IMR-90 (cell line): ENCODE measurements around the gene JMJD7. TPM values are rescaled to one million over a fixed set of nuclear protein-coding genes. Genes with fewer than 3 reads are reported as not detected.

Experiments
- ATAC-seq: fragments of 200-7000 bp; cut with Tn5 transposase; 2 replicates; pipeline ENCODE4 v1.9.1; 2020; ENCODE audit warnings: low read depth, mild to moderate bottlenecking, moderate library complexity
- BruUV-seq: library from RNA; stranded (reverse); fragments of 400-500 nt; replicated peaks from 2 replicates; lab custom pipeline; 2021; lab: Mats Ljungman, UMichigan
- CTCF ChIA-PET: fragments of 300-600 bp; formaldehyde crosslinking; extraction: SDS; loops from one replicate; lab custom pipeline; 2021; ENCODE audit warnings: antibody characterized with exemption; lab: Yijun Ruan, JAX
- POLR2A ChIA-PET: fragments of 300-600 bp; sonication (Branson Sonifier 250); formaldehyde crosslinking; loops from one replicate; lab custom pipeline; 2022; ENCODE audit warnings: antibody characterized with exemption; ENCODE audit not compliant: unreplicated experiment; lab: Charles Lee
- DNase-seq: peaks from one replicate; pipeline ENCODE4 v3.0.0; 2013
- H2AFZ ChIP-seq: replicated peaks from 2 replicates; pipeline ENCODE3; 2013; ENCODE audit warnings: low read length, mild to moderate bottlenecking; ENCODE audit not compliant: poor library complexity
- H2AK5ac ChIP-seq: 2 replicates; pipeline ENCODE4 v1.6.1; 2013; ENCODE audit warnings: low read depth, low read length, inconsistent platforms
- H2AK9ac ChIP-seq: replicated peaks from 2 replicates; pipeline ENCODE3; 2013; ENCODE audit warnings: mild to moderate bottlenecking, low read depth, low read length, moderate library complexity; ENCODE audit not compliant: poor library complexity
- H2BK120ac ChIP-seq: 2 replicates; pipeline ENCODE4 v1.6.1; 2013; ENCODE audit warnings: low read depth, low read length, inconsistent platforms
- H2BK15ac ChIP-seq: 3 replicates; pipeline ENCODE4 v1.6.1; 2013; ENCODE audit warnings: low read depth, low read length, inconsistent platforms
- H2BK20ac ChIP-seq: 2 replicates; pipeline ENCODE4 v1.6.1; 2013; ENCODE audit warnings: low read depth, mild to moderate bottlenecking, inconsistent platforms, low read length, moderate library complexity
- H2BK5ac ChIP-seq: 2 replicates; pipeline ENCODE4 v1.6.1; 2013; ENCODE audit warnings: mild to moderate bottlenecking, low read depth, low read length, inconsistent platforms; ENCODE audit not compliant: poor library complexity, severe bottlenecking
- H3K14ac ChIP-seq: replicated peaks from 2 replicates; pipeline ENCODE4 v1.6.1; 2013; ENCODE audit warnings: low read depth, low read length, inconsistent platforms
- H3K18ac ChIP-seq: 2 replicates; pipeline ENCODE4 v1.6.1; 2013; ENCODE audit warnings: low read depth, low read length, control low read depth
- H3K23ac ChIP-seq: 2 replicates; pipeline ENCODE4 v1.6.1; 2013; ENCODE audit warnings: low read depth, low read length, inconsistent platforms
- H3K27ac ChIP-seq: 2 replicates; pipeline ENCODE4 v1.5.1; 2013; ENCODE audit warnings: mild to moderate bottlenecking, control low read depth, low read length; ENCODE audit not compliant: insufficient read depth
- H3K27me3 ChIP-seq: 2 replicates; pipeline ENCODE4 v1.6.1; 2013; ENCODE audit warnings: low read length; ENCODE audit not compliant: control insufficient read depth, insufficient read depth
- H3K36me3 ChIP-seq: 2 replicates; pipeline ENCODE4 v1.6.1; 2013; ENCODE audit warnings: low read length, mixed read lengths; ENCODE audit not compliant: control insufficient read depth, insufficient read depth
- H3K4ac ChIP-seq: 2 replicates; pipeline ENCODE4 v1.6.1; 2013; ENCODE audit warnings: low read depth, low read length, inconsistent platforms
- H3K4me1 ChIP-seq: 2 replicates; pipeline ENCODE4 v1.6.1; 2013; ENCODE audit warnings: low read length, mixed read lengths; ENCODE audit not compliant: control insufficient read depth, insufficient read depth
- H3K4me2 ChIP-seq: 2 replicates; pipeline ENCODE4 v1.6.1; 2013; ENCODE audit warnings: low read depth, mild to moderate bottlenecking, control low read depth, low read length, moderate library complexity
- H3K4me3 ChIP-seq: 2 replicates; pipeline ENCODE4 v1.5.1; 2013; ENCODE audit warnings: low read depth, mild to moderate bottlenecking, control low read depth, low read length, moderate library complexity; ENCODE audit not compliant: insufficient read depth
- H3K56ac ChIP-seq: 2 replicates; pipeline ENCODE4 v1.6.1; 2013; ENCODE audit warnings: low read length, inconsistent platforms; ENCODE audit not compliant: insufficient read depth; ENCODE audit errors: extremely low read depth
- H3K79me1 ChIP-seq, 2 experiments: 2 replicates each; pipeline ENCODE4 v1.6.1; 2013; ENCODE audit warnings: low read length in 2 of 2, inconsistent platforms in 1 of 2, low read depth in 1 of 2
- H3K9ac ChIP-seq: 2 replicates; pipeline ENCODE4 v1.6.1; 2013; ENCODE audit warnings: low read depth, low read length, control low read depth
- H3K9me1 ChIP-seq: 2 replicates; pipeline ENCODE4 v1.6.1; 2013; ENCODE audit warnings: low read length, inconsistent platforms; ENCODE audit not compliant: insufficient read depth
- H3K9me3 ChIP-seq: 2 replicates; pipeline ENCODE4 v1.6.1; 2013; ENCODE audit warnings: low read length; ENCODE audit not compliant: control insufficient read depth, insufficient read depth
- H4K20me1 ChIP-seq: 2 replicates; pipeline ENCODE4 v1.6.1; 2013; ENCODE audit warnings: low read length, inconsistent platforms; ENCODE audit not compliant: insufficient read depth
- H4K5ac ChIP-seq: 2 replicates; pipeline ENCODE4 v1.6.1; 2013; ENCODE audit warnings: mild to moderate bottlenecking, low read depth, low read length, control low read depth
- H4K8ac ChIP-seq, 2 experiments: 2 replicates each; pipeline ENCODE4 v1.6.1; 2013; ENCODE audit warnings: low read depth in 2 of 2, low read length in 2 of 2, control low read depth in 1 of 2, inconsistent platforms in 1 of 2
- H4K91ac ChIP-seq: 2 replicates; pipeline ENCODE4 v1.6.1; 2013; ENCODE audit warnings: low read depth, low read length, inconsistent platforms; ENCODE audit not compliant: insufficient read depth
- BHLHE40 ChIP-seq: fragments of 150-350 bp; IDR thresholded peaks from 2 replicates; pipeline ENCODE4 v1.6.1; 2016; ENCODE audit warnings: mild to moderate bottlenecking, low read depth, low read length
- CEBPB ChIP-seq: IDR thresholded peaks from 2 replicates; pipeline ENCODE4 v1.6.1; 2012; ENCODE audit warnings: low read depth, low read length, improper control_type of control experiment
- CHD1 ChIP-seq: IDR thresholded peaks from 2 replicates; pipeline ENCODE4 v1.6.1; 2012; ENCODE audit warnings: low read depth, low read length, improper control_type of control experiment
- ELK1 ChIP-seq: fragments of 150-350 bp; IDR thresholded peaks from 2 replicates; pipeline ENCODE4 v1.6.1; 2016; ENCODE audit warnings: low read depth, mild to moderate bottlenecking, low read length, moderate library complexity, borderline replicate concordance
- FOS ChIP-seq: fragments of 150-350 bp; IDR thresholded peaks from 2 replicates; pipeline ENCODE4 v1.6.1; 2016; ENCODE audit warnings: low read depth, low read length
- MAFK ChIP-seq: IDR thresholded peaks from 2 replicates; pipeline ENCODE4 v1.6.1; 2012; ENCODE audit warnings: low read depth, low read length, improper control_type of control experiment
- MAZ ChIP-seq: IDR thresholded peaks from 2 replicates; pipeline ENCODE4 v1.6.1; 2012; ENCODE audit warnings: low read depth, mild to moderate bottlenecking, low read length, improper control_type of control experiment, moderate library complexity, borderline replicate concordance
- MXI1 ChIP-seq: IDR thresholded peaks from 2 replicates; pipeline ENCODE4 v1.6.1; 2012; ENCODE audit warnings: low read depth, mild to moderate bottlenecking, low read length, moderate library complexity, borderline replicate concordance
- NFE2L2 ChIP-seq: fragments of 150-350 bp; IDR thresholded peaks from 2 replicates; pipeline ENCODE4 v1.6.1; 2016; ENCODE audit warnings: low read depth, mild to moderate bottlenecking, low read length
- POLR2A ChIP-seq: IDR thresholded peaks from 2 replicates; pipeline ENCODE4 v1.6.1; 2012; ENCODE audit warnings: mild to moderate bottlenecking, low read depth, low read length
- RAD21 ChIP-seq: IDR thresholded peaks from 2 replicates; pipeline ENCODE4 v1.6.1; 2012; ENCODE audit warnings: low read length, improper control_type of control experiment
- RCOR1 ChIP-seq: IDR thresholded peaks from 2 replicates; pipeline ENCODE4 v1.6.1; 2012; ENCODE audit warnings: mild to moderate bottlenecking, low read length, improper control_type of control experiment; ENCODE audit not compliant: insufficient replicate concordance
- RFX5 ChIP-seq: IDR thresholded peaks from 2 replicates; pipeline ENCODE4 v1.8.0; 2012; ENCODE audit warnings: low read depth, mild to moderate bottlenecking, low read length, moderate library complexity
- SMC3 ChIP-seq: fragments of 150-350 bp; IDR thresholded peaks from 2 replicates; pipeline ENCODE4 v1.6.1; 2016; ENCODE audit warnings: low read depth, mild to moderate bottlenecking, antibody characterized with exemption, low read length, moderate library complexity
- WGBS, 2 experiments: methylation state at CpG; one replicate each; pipeline versions ENCODE4 v1.1.5 to v1.1.7; 2013; ENCODE audit warnings: missing lambda C conversion rate in 2 of 2; ENCODE audit not compliant: insufficient read length in 1 of 2; ENCODE audit errors: extremely low coverage in 2 of 2; 5-methylcytosine and 5-hydroxymethylcytosine counted together
- dilution Hi-C: fragments of 300-500 bp; cut with HindIII; formaldehyde crosslinking; loops from one replicate; pipeline ENCODE4 v1.14.3; 2018; ENCODE audit warnings: low sequenced_read_pairs; ENCODE audit not compliant: unreplicated experiment
- in situ Hi-C: fragments of 300-500 bp; cut with MboI; formaldehyde crosslinking; loops from 3 replicates; pipeline ENCODE4 v1.14.3; 2019; ENCODE audit warnings: low sequenced_read_pairs, inconsistent platforms, mixed read lengths
- intact Hi-C: fragments of 100-400 bp; cut with micrococcal nuclease; formaldehyde crosslinking; loops from 2 replicates; pipeline ENCODE4 v1.10.0; 2022
- polyA plus RNA-seq, 3 experiments: library from polyadenylated mRNA; depleted of rRNA; stranded (reverse); fragments of >200 nt; gene quantifications; 2 replicates each; pipeline ENCODE4 v1.2.3, GENCODE V29; 2012; ENCODE audit warnings: low replicate concordance in 1 of 3
- total RNA-seq: library from RNA; depleted of rRNA; stranded (reverse); fragments of >200 nt; gene quantifications from 2 replicates; pipeline ENCODE4 v1.2.3, GENCODE V29; 2012
- TF ChIP-seq, protein P1 (sequence below): conservative IDR thresholded peaks from 2 replicates; pipeline ENCODE4 v1.5.1; 2012; ENCODE audit warnings: mild to moderate bottlenecking, low read depth, low read length, improper control_type of control experiment
- TF ChIP-seq, protein P2 (sequence below): fragments of 150-350 bp; IDR thresholded peaks from 2 replicates; pipeline ENCODE4 v1.6.1; 2017; ENCODE audit warnings: mild to moderate bottlenecking, antibody characterized with exemption, low read length, low read depth

JMJD7 gene
- total and polyA plus RNA-seq, 2 of the 4 experiments (the other 2 are of a cell fraction): 5.0 to 6.3 TPM

GRCh38 chr15:41832875-41833274 lies 5.0 kb downstream of the JMJD7 start:
- Histone ChIP-seq H3K4me3 (no peak overlapping the region), H4K5ac (no peak overlapping the region), H3K4me2 (no peak overlapping the region), H2AK5ac (no peak overlapping the region), H2AK9ac (no peak overlapping the region), H4K8ac (no peak overlapping the region), H3K18ac (no peak overlapping the region), H2AFZ (no peak overlapping the region), H3K4me1 (no peaks in the 10 kb centered on the region), H3K23ac (no peak overlapping the region), H3K36me3 (peaks cover 3% of the 10 kb centered on the region), H2BK15ac (no peak overlapping the region), H2BK20ac (no peak overlapping the region), H3K14ac (no peak overlapping the region), H4K91ac (no peak overlapping the region), H4K20me1 (peaks cover 10% of the 10 kb centered on the region), H3K27ac (no peak overlapping the region), H3K56ac (no peak overlapping the region), H3K9me1 (peaks cover 11% of the 10 kb centered on the region; the same call in 1 of the 2 replicates), H3K79me1 (peaks cover 17 to 33% of the 10 kb centered on the region in 2 experiments), H2BK120ac (no peak overlapping the region), H3K9me3 (no peaks in the 10 kb centered on the region), H3K4ac (no peak overlapping the region), H2BK5ac (no peak overlapping the region), H3K27me3 (no peaks in the 10 kb centered on the region), H3K9ac (no peak overlapping the region)
- intact Hi-C loops: no loop called here
- ChIA-PET POLR2A (no interaction called here), CTCF (no interaction called here)
- BruUV-seq: no TSS peak
- DNase-seq: no peak
- dilution Hi-C loops: no loop called here
- no peak for TF ChIP-seq MXI1
- TF ChIP-seq MAFK: no peak
- TF ChIP-seq BHLHE40: no peak
- TF ChIP-seq MAZ: no peak
- no peak for TF ChIP-seq RFX5
- TF ChIP-seq, protein P1, sequence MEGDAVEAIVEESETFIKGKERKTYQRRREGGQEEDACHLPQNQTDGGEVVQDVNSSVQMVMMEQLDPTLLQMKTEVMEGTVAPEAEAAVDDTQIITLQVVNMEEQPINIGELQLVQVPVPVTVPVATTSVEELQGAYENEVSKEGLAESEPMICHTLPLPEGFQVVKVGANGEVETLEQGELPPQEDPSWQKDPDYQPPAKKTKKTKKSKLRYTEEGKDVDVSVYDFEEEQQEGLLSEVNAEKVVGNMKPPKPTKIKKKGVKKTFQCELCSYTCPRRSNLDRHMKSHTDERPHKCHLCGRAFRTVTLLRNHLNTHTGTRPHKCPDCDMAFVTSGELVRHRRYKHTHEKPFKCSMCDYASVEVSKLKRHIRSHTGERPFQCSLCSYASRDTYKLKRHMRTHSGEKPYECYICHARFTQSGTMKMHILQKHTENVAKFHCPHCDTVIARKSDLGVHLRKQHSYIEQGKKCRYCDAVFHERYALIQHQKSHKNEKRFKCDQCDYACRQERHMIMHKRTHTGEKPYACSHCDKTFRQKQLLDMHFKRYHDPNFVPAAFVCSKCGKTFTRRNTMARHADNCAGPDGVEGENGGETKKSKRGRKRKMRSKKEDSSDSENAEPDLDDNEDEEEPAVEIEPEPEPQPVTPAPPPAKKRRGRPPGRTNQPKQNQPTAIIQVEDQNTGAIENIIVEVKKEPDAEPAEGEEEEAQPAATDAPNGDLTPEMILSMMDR: no peak
- TF ChIP-seq, protein P2, sequence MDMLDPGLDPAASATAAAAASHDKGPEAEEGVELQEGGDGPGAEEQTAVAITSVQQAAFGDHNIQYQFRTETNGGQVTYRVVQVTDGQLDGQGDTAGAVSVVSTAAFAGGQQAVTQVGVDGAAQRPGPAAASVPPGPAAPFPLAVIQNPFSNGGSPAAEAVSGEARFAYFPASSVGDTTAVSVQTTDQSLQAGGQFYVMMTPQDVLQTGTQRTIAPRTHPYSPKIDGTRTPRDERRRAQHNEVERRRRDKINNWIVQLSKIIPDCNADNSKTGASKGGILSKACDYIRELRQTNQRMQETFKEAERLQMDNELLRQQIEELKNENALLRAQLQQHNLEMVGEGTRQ: no peak
- no peak for TF ChIP-seq RAD21
- no peak for TF ChIP-seq SMC3
- TF ChIP-seq POLR2A: no peak
- TF ChIP-seq FOS: no peak
- TF ChIP-seq ELK1: no peak
- no peak for TF ChIP-seq CHD1
- no peak for TF ChIP-seq CEBPB
- no peak for TF ChIP-seq NFE2L2
- TF ChIP-seq RCOR1: no peak
- WGBS, 2 experiments: 83% methylated on average over 1 of the region's 3 CpGs; no CpG with 5 or more reads in 1 of the 2 experiments
- in situ Hi-C loops: no loop called here
- no peak for ATAC-seq
